ENCODE data around the gene TIMM13.
A peak's percentile ranks its signal among the peaks of the same experiment; 100 is the strongest.
"Not testable (repeated sequence)": the region's sequence is repeated elsewhere in the genome, so short reads cannot be mapped to it uniquely, and the experiment has no call there.

TIMM13 gene

DNA sequence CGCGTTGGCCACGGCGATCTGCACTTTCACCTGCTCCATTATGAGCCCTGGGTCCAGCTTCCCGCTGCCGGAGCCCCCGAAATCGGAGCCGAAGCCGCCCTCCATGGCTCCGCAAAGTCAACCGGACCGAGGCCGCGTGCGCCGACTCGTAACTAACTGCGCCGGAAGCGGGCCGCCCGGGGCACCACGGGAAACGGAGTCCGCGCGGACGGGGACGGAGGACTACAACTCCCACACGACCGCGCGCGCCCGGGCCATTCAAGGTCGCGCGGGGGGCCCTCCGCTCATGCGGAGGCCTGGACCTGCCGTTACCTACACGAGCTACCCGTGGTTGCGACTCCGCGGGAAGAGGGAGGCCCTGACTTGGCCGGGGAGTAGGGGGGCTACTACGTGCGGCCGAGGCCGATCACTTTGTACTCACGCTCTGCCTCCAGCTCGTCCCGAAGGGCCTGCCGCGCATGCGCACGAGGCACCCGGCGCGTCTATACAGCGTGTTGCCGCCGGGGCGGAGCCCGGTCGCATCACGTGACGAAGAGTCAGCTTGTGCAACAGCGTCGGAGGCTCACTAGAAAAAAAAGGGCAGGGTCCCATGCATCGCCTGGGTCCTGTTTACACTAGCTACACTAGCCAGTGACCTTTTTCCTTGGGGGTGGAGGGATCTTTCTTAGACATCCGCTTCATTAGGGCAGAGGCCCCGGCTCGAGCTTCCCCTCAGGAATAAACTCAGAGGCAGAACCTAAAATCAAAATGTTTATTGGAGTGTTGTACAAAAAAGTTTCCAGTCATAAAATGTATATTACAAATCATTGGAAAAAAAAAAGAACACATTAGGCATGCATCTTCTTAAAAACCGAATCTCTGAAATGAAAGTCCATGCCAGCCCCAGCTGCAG, at the start of gene TIMM13:
Gene TIMM13 (minus strand): TSS at position 158 of the 892 bp plus-strand sequence. CDS start 53 bp downstream, at position 105.
- Histone ChIP-seq H3K4me1 (ENCODE audit: control insufficient read depth in 2 of 2, insufficient read depth in 2 of 2, low read length in 2 of 2) (peaks cover 16 to 22% of the 10 kb centered on the region in 2 donors), H3K9me3 (ENCODE audit: control insufficient read depth in 2 of 2, low read length in 2 of 2) (no peaks in the 10 kb centered on the region), H3K36me3 (ENCODE audit: control insufficient read depth in 2 of 2, insufficient read depth in 2 of 2, low read length in 2 of 2) (peaks cover 13 to 15% of the 10 kb centered on the region in 2 donors), H3K9ac (ENCODE audit: low read depth in 1 of 2, low read length in 2 of 2) (peak within 1 kb of the TSS; percentile 89), H3K27ac (ENCODE audit: low read depth in 2 of 2, low read length in 2 of 2) (peak within 1 kb of the TSS; percentile 95 to 97), H3K27me3 (ENCODE audit: control insufficient read depth in 2 of 2, insufficient read depth in 2 of 2, low read length in 2 of 2) (no peaks in the 10 kb centered on the region), H3K4me3 (ENCODE audit: low read length in 2 of 2) (peak within 1 kb of the TSS; percentile 86 to 92)

DNA sequence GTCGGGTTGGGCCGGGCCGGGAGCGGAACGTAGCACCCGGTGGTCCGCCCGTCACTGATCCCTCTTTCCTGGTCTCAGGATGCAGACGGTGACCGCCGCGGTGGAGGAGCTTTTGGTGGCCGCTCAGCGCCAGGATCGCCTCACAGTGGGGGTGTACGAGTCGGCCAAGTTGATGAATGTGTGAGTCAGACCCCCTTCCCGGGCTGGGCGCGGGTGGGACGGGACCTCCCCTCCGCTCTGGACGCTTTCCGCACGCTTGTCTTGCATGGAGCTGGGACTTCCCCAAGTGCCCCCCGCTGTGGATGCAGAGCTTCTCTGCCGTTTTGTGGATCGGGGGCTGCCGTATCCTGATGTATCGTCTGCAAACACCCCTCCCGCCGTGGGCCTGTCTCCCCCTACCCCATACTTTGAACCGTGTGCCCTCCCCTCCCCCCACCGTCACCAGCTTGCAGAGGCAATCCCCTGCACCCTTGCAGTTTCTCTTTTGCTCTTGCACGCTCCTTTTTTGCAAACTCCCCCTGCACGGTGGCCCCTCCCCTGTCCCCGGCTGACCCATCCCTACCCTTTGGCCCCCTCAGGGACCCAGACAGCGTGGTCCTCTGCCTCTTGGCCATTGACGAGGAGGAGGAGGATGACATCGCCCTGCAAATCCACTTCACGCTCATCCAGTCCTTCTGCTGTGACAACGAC, 49.2 kb upstream of the TIMM13 start:
- peak overlapping the region; percentile 96 to 98 for H3K4me3 ChIP-seq (ENCODE audit: low read length in 2 of 2)
- H3K27me3 ChIP-seq (ENCODE audit: control insufficient read depth in 2 of 2, insufficient read depth in 2 of 2, low read length in 2 of 2): no peaks in the 10 kb centered on the region
- H3K9me3 ChIP-seq (ENCODE audit: control insufficient read depth in 2 of 2, low read length in 2 of 2): no peaks in the 10 kb centered on the region
- H3K4me1 ChIP-seq (ENCODE audit: control insufficient read depth in 2 of 2, insufficient read depth in 2 of 2, low read length in 2 of 2): peaks cover 27 to 33% of the 10 kb centered on the region in 2 donors
- H3K9ac ChIP-seq (ENCODE audit: low read depth in 1 of 2, low read length in 2 of 2): peak overlapping the region; percentile 80 to 85
- H3K27ac ChIP-seq (ENCODE audit: low read depth in 2 of 2, low read length in 2 of 2): peak overlapping the region; percentile 79 to 91
- no peaks in the 10 kb centered on the region for H3K36me3 ChIP-seq (ENCODE audit: control insufficient read depth in 2 of 2, insufficient read depth in 2 of 2, low read length in 2 of 2)

DNA sequence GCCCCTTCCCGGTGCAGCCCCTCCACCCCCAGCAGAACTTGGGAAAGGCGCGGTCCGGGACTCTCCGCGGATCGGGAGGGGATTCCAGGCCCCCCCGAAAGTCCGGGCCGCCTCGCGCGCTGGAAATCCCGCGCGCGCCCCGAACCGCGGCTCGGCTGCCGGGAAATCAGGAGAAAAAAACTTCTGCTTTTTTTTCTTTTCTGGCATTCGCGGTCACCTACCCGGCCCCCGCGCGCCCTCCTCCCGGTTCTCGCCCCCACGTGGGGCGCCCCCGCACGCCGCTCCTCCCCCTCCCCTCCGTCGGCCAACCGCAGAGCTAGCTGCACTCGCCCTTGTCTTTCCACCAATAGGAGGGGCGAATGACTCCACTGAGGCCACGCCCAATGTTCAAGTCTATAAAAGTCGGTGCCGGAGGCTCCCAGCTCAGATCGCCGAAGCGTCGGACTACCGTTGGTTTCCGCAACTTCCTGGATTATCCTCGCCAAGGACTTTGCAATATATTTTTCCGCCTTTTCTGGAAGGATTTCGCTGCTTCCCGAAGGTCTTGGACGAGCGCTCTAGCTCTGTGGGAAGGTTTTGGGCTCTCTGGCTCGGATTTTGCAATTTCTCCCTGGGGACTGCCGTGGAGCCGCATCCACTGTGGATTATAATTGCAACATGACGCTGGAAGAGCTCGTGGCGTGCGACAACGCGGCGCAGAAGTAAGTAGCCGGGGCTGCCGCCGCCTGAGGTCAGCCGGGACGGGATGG, 48.5 kb upstream of the TIMM13 start, which contains the start of gene GADD45B:
Gene GADD45B (plus strand): TSS at position 426 of the 749 bp plus-strand sequence. CDS start 232 bp downstream, at position 658.
- Histone ChIP-seq H3K4me1 (ENCODE audit: control insufficient read depth in 2 of 2, insufficient read depth in 2 of 2, low read length in 2 of 2) (peaks cover 27 to 33% of the 10 kb centered on the region in 2 donors), H3K36me3 (ENCODE audit: control insufficient read depth in 2 of 2, insufficient read depth in 2 of 2, low read length in 2 of 2) (no peaks in the 10 kb centered on the region), H3K9ac (ENCODE audit: low read depth in 1 of 2, low read length in 2 of 2) (peak within 1 kb of the TSS; percentile 80 to 85), H3K27me3 (ENCODE audit: control insufficient read depth in 2 of 2, insufficient read depth in 2 of 2, low read length in 2 of 2) (no peaks in the 10 kb centered on the region), H3K27ac (ENCODE audit: low read depth in 2 of 2, low read length in 2 of 2) (peak within 1 kb of the TSS; percentile 79 to 91), H3K4me3 (ENCODE audit: low read length in 2 of 2) (peak within 1 kb of the TSS; percentile 96 to 98), H3K9me3 (ENCODE audit: control insufficient read depth in 2 of 2, low read length in 2 of 2) (no peaks in the 10 kb centered on the region)

DNA sequence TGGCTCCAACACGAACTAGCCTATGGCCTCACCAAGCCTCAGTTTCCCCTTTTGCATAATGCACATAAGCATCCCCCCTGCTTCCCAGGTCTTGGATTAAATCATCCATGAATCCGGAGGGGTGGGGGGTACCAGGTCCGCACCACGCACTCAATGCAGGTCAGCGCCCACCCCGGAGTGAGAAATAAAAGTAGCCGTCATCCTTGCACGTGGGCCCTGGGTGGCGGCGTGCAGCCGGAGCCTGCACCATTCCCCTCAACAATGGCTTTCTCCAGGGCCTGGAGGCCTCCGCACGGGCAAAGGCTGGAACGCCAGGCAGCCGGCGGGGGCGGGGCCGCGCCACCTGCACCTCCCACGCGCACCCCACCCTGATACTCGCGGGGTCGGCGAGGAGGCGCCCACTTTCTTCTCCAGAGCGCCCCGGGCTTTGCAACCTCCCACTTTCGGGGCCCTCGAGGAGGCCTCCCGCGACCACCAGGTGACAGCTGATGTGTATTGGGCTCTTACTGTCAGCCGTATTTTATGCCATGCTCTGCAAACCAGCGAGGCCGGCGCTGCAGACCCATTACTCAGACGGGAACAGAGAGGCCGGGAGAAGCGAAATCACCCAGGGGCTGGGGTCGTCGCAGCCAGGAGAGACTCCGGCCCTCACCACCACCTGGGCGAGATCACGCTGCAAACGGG, 47.8 kb upstream of the TIMM13 start:
- no peaks in the 10 kb centered on the region for H3K27me3 ChIP-seq (ENCODE audit: control insufficient read depth in 2 of 2, insufficient read depth in 2 of 2, low read length in 2 of 2)
- H3K4me1 ChIP-seq (ENCODE audit: control insufficient read depth in 2 of 2, insufficient read depth in 2 of 2, low read length in 2 of 2): peaks cover 27 to 33% of the 10 kb centered on the region in 2 donors
- peak overlapping the region; percentile 65 to 96 for H3K4me3 ChIP-seq (ENCODE audit: low read length in 2 of 2)
- no peaks in the 10 kb centered on the region for H3K9me3 ChIP-seq (ENCODE audit: control insufficient read depth in 2 of 2, low read length in 2 of 2)
- no peaks in the 10 kb centered on the region for H3K36me3 ChIP-seq (ENCODE audit: control insufficient read depth in 2 of 2, insufficient read depth in 2 of 2, low read length in 2 of 2)
- peak overlapping the region in 1 of 2 donors; percentile 39 for H3K9ac ChIP-seq (ENCODE audit: low read depth in 1 of 2, low read length in 2 of 2)
- peak overlapping the region; percentile 48 to 71 for H3K27ac ChIP-seq (ENCODE audit: low read depth in 2 of 2, low read length in 2 of 2)

DNA sequence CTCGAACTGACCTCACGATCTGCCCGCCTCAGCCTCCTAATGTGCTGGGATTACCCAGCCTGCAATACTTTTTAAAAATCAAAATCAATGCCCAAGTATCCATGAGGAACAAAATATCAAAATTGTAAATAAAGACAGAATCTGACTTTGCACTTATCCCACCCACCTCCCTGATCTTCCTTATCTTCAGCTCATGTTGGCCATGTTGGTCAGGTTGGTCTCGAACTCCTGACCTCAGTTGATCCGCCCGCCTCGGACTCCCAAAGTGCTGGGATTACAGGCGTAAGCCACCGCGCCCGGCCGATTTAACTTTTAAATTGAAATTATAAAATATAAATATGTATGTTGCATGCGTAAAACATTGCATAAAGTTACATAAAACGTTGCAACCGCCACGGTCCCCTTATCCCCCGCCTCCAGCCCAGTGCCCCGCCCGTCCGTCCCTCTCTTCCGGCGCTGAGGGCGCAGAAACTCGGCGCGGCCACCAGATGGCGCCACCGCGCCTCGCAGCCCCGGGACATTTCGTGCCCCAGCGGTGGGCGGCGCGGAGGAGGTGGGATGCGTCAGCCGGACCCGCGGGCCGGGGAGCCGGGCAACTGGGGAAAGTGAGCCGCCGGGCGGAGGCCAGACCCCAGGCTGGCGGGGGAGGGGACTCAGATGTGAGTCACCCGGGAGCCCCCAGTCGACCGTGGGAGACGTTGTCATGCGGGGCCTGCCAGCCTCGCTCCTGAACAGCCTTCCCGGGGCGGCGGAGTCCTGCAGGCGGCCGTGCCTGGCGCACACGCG, 47.0 kb upstream of the TIMM13 start:
- Histone ChIP-seq H3K9ac (ENCODE audit: low read depth in 1 of 2, low read length in 2 of 2) (peak overlapping the region in 1 of 2 donors; percentile 39), H3K9me3 (ENCODE audit: control insufficient read depth in 2 of 2, low read length in 2 of 2) (no peaks in the 10 kb centered on the region), H3K4me1 (ENCODE audit: control insufficient read depth in 2 of 2, insufficient read depth in 2 of 2, low read length in 2 of 2) (peaks cover 27 to 33% of the 10 kb centered on the region in 2 donors), H3K27me3 (ENCODE audit: control insufficient read depth in 2 of 2, insufficient read depth in 2 of 2, low read length in 2 of 2) (no peaks in the 10 kb centered on the region), H3K27ac (ENCODE audit: low read depth in 2 of 2, low read length in 2 of 2) (peak overlapping the region; percentile 48 to 71), H3K36me3 (ENCODE audit: control insufficient read depth in 2 of 2, insufficient read depth in 2 of 2, low read length in 2 of 2) (no peaks in the 10 kb centered on the region), H3K4me3 (ENCODE audit: low read length in 2 of 2) (peak overlapping the region; percentile 65 to 96)

DNA sequence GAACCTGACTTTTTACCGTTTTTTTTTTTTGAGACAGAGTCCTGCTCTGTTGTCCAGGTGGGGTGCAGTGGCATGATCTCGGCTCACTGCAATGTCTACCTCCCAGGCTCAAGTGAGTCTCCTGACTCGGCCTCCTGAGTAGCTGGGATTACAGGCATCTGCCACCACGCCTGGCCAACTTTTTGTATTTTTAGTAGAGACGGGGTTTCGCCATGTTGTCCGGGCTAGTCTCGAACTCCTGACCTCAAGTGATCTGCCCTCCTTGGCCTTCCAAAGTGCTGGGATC, 42.5 kb upstream of the TIMM13 start:
- H3K9ac ChIP-seq (ENCODE audit: low read depth in 1 of 2, low read length in 2 of 2); H3K4me3 ChIP-seq (ENCODE audit: low read length in 2 of 2); H3K27me3 ChIP-seq (ENCODE audit: control insufficient read depth in 2 of 2, insufficient read depth in 2 of 2, low read length in 2 of 2); H3K4me1 ChIP-seq (ENCODE audit: control insufficient read depth in 2 of 2, insufficient read depth in 2 of 2, low read length in 2 of 2); H3K36me3 ChIP-seq (ENCODE audit: control insufficient read depth in 2 of 2, insufficient read depth in 2 of 2, low read length in 2 of 2); H3K9me3 ChIP-seq (ENCODE audit: control insufficient read depth in 2 of 2, low read length in 2 of 2); H3K27ac ChIP-seq (ENCODE audit: low read depth in 2 of 2, low read length in 2 of 2): not testable (repeated sequence)

DNA sequence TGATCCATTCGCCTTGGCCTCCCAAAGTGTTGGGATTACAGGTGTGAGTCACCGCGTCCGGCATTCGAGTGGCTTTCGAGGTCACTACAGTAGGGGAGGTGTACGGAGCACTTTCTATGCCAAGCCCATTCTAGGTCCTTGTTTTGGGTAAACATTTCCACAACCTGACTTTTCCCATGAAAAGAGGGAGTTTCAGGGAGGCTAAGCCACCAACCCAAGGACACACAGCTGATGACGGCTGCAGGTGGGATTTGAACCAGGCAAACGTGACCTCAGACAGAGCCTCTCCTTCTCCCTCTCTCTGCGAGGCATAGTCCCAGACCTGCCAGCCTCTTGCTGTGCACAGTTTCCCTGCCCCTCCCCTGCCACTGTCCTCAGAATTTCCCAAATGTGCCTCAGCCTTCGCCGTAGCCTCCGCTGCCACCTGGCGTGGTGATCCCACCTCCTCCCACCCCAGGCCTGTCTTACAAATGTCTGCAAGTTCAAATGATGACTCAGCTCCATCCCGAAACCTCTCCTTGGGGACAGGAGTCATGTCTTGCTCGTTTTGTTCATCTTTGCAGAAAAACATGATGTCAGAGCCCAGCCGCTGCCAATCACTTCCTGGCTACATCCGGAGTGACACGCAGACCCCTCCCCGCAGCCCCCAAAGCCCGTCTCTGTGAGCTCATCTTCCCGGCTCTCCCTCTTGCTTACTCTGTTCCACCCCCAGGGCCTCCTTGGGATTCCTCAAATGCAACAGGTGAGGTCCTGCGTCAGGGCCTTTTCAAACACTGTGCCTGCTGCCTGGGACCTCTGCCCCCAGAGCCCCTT, 41.9 kb upstream of the TIMM13 start:
- Histone ChIP-seq H3K27me3 (ENCODE audit: control insufficient read depth in 2 of 2, insufficient read depth in 2 of 2, low read length in 2 of 2) (no peaks in the 10 kb centered on the region), H3K27ac (ENCODE audit: low read depth in 2 of 2, low read length in 2 of 2) (no peak overlapping the region), H3K4me3 (ENCODE audit: low read length in 2 of 2) (no peak overlapping the region), H3K4me1 (ENCODE audit: control insufficient read depth in 2 of 2, insufficient read depth in 2 of 2, low read length in 2 of 2) (no peaks in the 10 kb centered on the region), H3K9ac (ENCODE audit: low read depth in 1 of 2, low read length in 2 of 2) (no peak overlapping the region), H3K9me3 (ENCODE audit: control insufficient read depth in 2 of 2, low read length in 2 of 2) (no peaks in the 10 kb centered on the region), H3K36me3 (ENCODE audit: control insufficient read depth in 2 of 2, insufficient read depth in 2 of 2, low read length in 2 of 2) (no peaks in the 10 kb centered on the region)

DNA sequence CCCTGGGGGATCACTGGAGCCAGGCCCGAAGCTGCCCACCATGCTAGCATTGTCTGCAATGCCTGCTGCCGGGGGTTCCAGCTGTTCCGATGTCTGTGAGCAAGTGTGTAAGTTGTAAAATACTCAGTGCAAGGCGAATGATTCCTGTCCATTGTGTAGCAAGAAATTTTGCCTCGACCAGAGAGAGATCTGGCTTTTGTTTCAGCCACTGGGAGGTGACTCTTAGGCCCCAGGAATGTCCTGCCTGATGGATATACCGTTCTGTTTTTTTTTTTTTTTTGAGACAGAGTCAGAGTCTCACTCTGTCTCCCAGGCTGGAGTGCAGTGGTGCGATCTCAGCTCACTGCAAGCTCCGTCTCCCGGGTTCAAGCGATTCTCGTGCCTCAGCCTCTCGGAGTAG, 41.2 kb upstream of the TIMM13 start:
- Histone ChIP-seq H3K4me3 (ENCODE audit: low read length in 2 of 2) (no peak overlapping the region), H3K9ac (ENCODE audit: low read depth in 1 of 2, low read length in 2 of 2) (no peak overlapping the region), H3K4me1 (ENCODE audit: control insufficient read depth in 2 of 2, insufficient read depth in 2 of 2, low read length in 2 of 2) (no peaks in the 10 kb centered on the region), H3K27me3 (ENCODE audit: control insufficient read depth in 2 of 2, insufficient read depth in 2 of 2, low read length in 2 of 2) (no peaks in the 10 kb centered on the region), H3K9me3 (ENCODE audit: control insufficient read depth in 2 of 2, low read length in 2 of 2) (no peaks in the 10 kb centered on the region), H3K36me3 (ENCODE audit: control insufficient read depth in 2 of 2, insufficient read depth in 2 of 2, low read length in 2 of 2) (no peaks in the 10 kb centered on the region), H3K27ac (ENCODE audit: low read depth in 2 of 2, low read length in 2 of 2) (no peak overlapping the region)
